ENCODE data around the gene TRIM47.
"Not testable (repeated sequence)": the region's sequence is repeated elsewhere in the genome, so short reads cannot be mapped to it uniquely, and the experiment has no call there.

Gene TRIM47

DNA sequence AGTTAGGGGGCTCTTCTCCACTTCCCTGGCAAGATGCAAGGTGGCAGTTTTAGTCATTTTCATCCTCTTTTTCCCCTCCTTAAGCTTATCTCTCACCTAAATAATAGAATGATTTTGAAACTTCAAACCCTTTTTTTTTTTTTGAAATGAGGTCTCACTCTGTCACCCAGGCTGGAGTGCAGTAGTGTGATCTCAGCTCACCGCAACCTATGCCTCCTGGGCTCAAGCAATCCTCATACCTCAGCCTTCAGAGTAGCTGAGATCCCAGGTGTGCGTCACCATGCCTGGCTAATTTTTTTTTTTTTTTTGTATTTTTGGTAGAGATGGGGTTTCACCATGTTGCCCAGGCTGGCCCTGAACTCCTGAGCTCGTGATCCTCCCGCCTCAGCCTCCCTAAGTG, 13.5 kb downstream of the TRIM47 start:
- in situ Hi-C loops (cut with MboI; ENCODE audit: low sequenced_read_pairs, unreplicated experiment); DNase-seq (ENCODE audit: low spot score): not testable (repeated sequence)

DNA sequence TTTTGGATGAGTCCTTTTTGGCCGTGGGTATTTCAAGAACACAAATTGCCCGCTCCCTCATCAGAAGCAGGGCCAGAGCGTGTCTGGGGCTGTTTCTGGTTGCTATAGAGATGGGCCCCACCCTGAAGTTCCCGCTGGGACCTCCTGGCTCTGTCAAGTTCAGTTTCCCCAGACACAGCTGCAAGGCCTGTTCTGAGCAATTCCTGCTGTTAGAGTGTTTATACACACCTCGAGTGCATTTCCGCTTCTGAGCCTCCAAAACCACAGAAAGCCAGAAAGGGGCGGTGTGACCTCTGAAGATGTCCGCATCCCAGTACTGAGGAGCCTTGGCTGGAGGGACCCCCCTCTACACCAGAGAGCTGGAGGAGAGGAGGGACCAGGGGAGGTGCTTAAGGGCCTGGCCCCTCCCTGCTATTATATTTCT, 13.9 kb downstream of the TRIM47 start:
- in situ Hi-C loops (cut with MboI; ENCODE audit: low sequenced_read_pairs, unreplicated experiment), result no loop called here
- DNase-seq (ENCODE audit: low spot score), result peak; percentile 72
- TF ChIP-seq, protein P1, sequence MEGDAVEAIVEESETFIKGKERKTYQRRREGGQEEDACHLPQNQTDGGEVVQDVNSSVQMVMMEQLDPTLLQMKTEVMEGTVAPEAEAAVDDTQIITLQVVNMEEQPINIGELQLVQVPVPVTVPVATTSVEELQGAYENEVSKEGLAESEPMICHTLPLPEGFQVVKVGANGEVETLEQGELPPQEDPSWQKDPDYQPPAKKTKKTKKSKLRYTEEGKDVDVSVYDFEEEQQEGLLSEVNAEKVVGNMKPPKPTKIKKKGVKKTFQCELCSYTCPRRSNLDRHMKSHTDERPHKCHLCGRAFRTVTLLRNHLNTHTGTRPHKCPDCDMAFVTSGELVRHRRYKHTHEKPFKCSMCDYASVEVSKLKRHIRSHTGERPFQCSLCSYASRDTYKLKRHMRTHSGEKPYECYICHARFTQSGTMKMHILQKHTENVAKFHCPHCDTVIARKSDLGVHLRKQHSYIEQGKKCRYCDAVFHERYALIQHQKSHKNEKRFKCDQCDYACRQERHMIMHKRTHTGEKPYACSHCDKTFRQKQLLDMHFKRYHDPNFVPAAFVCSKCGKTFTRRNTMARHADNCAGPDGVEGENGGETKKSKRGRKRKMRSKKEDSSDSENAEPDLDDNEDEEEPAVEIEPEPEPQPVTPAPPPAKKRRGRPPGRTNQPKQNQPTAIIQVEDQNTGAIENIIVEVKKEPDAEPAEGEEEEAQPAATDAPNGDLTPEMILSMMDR (IDR thresholded peaks at IDR 0.05; ENCODE audit: borderline replicate concordance, control extremely low read depth, extremely low read depth, insufficient read depth, missing control alignments), result no peak

DNA sequence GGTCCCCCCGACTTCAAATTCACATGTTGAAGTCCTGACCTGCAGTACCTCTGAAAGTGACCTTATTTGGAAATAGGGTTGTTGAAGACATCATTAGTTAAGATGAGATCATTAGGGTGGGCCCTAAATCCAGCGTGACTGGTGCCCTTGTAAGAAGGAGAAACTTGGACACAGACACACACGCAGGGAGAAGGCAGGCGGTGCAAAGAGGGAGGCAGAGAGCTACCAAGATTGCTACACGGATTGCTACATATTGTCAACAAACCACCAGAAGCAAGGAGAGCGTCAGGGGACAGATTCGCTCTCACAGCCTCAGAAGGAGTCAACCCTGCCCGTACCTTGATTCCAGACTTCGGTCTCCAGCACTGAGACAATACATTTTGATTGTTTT, 16.5 kb downstream of the TRIM47 start:
- DNase-seq (ENCODE audit: low spot score), result no peak
- in situ Hi-C loops (cut with MboI; ENCODE audit: low sequenced_read_pairs, unreplicated experiment), result no loop called here
- TF ChIP-seq, protein P1 (IDR thresholded peaks at IDR 0.05; ENCODE audit: borderline replicate concordance, control extremely low read depth, extremely low read depth, insufficient read depth, missing control alignments), result no peak

DNA sequence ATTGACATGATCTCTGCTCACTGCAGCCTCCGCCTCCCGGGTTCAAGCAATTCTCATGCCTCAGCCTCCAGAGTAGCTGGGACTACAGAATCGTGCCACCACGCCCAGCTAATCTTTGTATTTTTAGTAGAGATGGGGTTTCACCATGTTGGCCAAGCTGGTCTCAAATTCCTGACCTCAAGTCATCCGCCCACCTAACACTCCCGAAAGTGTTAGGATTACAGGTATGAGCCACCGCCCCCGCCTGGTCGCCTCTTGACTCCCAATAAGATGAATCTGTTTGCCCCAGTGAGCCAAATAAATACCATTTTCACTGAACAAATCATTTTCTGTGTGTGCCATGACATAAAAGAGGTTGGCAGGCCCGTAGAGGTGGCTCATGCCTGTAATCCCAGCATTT, 19.0 kb downstream of the TRIM47 start:
- in situ Hi-C loops (cut with MboI; ENCODE audit: low sequenced_read_pairs, unreplicated experiment); DNase-seq (ENCODE audit: low spot score): not testable (repeated sequence)

- TF ChIP-seq, protein P1 (IDR thresholded peaks at IDR 0.05; ENCODE audit: borderline replicate concordance, control extremely low read depth, extremely low read depth, insufficient read depth, missing control alignments), result no peak
- no peak for DNase-seq (ENCODE audit: low spot score)
- in situ Hi-C loops (cut with MboI; ENCODE audit: low sequenced_read_pairs, unreplicated experiment), result no loop called here
These were observed 22.2 kb downstream of the TRIM47 start for GRCh38 chr17:75856062-75856756.

DNA sequence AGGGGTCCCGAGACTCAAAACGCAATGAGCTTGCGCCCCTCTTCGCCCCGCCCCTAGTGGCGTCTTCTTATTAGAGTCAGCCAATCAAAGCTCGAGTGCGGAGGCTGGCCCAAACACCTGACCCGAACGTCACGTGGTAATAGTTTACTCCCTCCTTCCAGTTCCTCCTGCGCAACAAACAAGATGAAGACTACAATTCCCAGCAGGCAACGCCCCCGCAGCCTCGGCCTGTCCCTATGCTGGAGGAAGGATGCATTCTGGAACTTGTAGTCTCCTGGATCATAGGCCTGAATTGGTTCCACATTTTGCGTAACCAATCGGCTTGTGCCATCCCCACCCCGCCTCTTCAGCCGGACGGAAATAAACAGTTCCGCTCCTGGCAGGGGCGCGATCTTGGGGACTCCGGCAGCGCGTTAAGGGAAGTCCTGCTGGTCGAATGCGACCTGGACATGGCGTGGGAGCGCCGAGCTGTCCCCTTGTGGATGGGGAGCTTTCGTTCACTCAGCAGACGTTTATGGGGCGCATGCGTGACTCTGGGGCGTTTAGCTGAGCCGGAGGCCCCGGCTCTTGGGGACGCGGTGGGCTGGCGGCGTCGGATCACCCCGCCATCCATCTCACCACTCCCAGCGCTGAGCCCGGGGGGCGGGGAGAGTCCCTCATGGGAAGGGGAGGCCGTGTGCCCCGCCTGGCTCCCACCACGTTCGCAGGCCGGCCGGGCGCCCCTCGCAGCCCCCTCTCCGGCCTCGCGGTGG, 22.9 kb downstream of the TRIM47 start, which contains the start of gene WBP2:
TSS of gene WBP2 (minus strand) at position 26 of the 752 bp plus-strand sequence. CDS start 38 bp downstream, outside the sequence.
- TF ChIP-seq, protein P1 (IDR thresholded peaks at IDR 0.05; ENCODE audit: borderline replicate concordance, control extremely low read depth, extremely low read depth, insufficient read depth, missing control alignments), result peak; percentile 68
- in situ Hi-C loops (cut with MboI; ENCODE audit: low sequenced_read_pairs, unreplicated experiment), result no loop called here
- peak; percentile 97 for DNase-seq (ENCODE audit: low spot score)

GRCh38 chr17:75854881-75855309, 23.5 kb downstream of the TRIM47 start:
- no peak for DNase-seq (ENCODE audit: low spot score)
- in situ Hi-C loops (cut with MboI; ENCODE audit: low sequenced_read_pairs, unreplicated experiment), result no loop called here
- TF ChIP-seq, protein P1 (IDR thresholded peaks at IDR 0.05; ENCODE audit: borderline replicate concordance, control extremely low read depth, extremely low read depth, insufficient read depth, missing control alignments), result no peak
